ENCODE results near the gene SPDYC.

GRCh38 chr11:65160643-65161042, 9.4 kb upstream of the SPDYC start:
- no peak for TF ChIP-seq CTCF (conservative IDR thresholded peaks at IDR 0.05 in 1 of 2, IDR thresholded peaks at IDR 0.05 in 1 of 2; ENCODE audit: low read depth in 1 of 2, low read length in 2 of 2)
- no peak for TF ChIP-seq EZH2 (IDR thresholded peaks at IDR 0.05; ENCODE audit: low read length, missing control alignments)

Data from fibroblast of lung (primary cell).